GM12878 (cell line): ENCODE results near the gene FEM1B. TPM values are rescaled to one million over a fixed set of nuclear protein-coding genes. Genes with fewer than 3 reads are reported as not detected.

Experiments used
- ATF7 ChIP-seq: fragments of 450-650 bp; IDR thresholded peaks from 2 replicates; pipeline ENCODE4 v1.6.1; 2016; ENCODE audit warnings: low read depth, mild to moderate bottlenecking
- BMI1 ChIP-seq: fragments of 450-650 bp; IDR thresholded peaks from 2 replicates; pipeline ENCODE4 v1.6.1; 2016; ENCODE audit warnings: mild to moderate bottlenecking, moderate library complexity, borderline replicate concordance
- CBX3 ChIP-seq: fragments of 200-600 bp; sonication (generic); IDR thresholded peaks from 2 replicates; pipeline ENCODE4 v1.6.1; 2016; ENCODE audit warnings: low read depth, borderline replicate concordance
- DPF2 ChIP-seq: fragments of 450-650 bp; IDR thresholded peaks from 2 replicates; pipeline ENCODE4 v1.6.1; 2017; ENCODE audit warnings: mild to moderate bottlenecking
- EGR1 ChIP-seq, 2 experiments: IDR thresholded peaks; 1 replicate in 1 of 2; 2 replicates in 1 of 2; pipeline ENCODE4 v1.6.1; 2011 to 2012; ENCODE audit warnings: low read depth in 2 of 2, low read length in 2 of 2, borderline replicate concordance in 1 of 2, mild to moderate bottlenecking in 1 of 2, moderate library complexity in 1 of 2
- ESRRA ChIP-seq: IDR thresholded peaks from 2 replicates; pipeline ENCODE4 v1.6.1; 2012; ENCODE audit warnings: mild to moderate bottlenecking, low read length, improper control_type of control experiment
- GATAD2B ChIP-seq: fragments of 450-650 bp; conservative IDR thresholded peaks from 2 replicates; pipeline ENCODE4 v1.6.1; 2017; ENCODE audit warnings: low read depth, mild to moderate bottlenecking, moderate library complexity
- JUNB ChIP-seq: IDR thresholded peaks from 2 replicates; pipeline ENCODE4 v1.6.1; 2016; ENCODE audit warnings: antibody characterized with exemption, mild to moderate bottlenecking
- MEF2B ChIP-seq: fragments of 450-650 bp; IDR thresholded peaks from 2 replicates; pipeline ENCODE4 v1.6.1; 2018; ENCODE audit warnings: mild to moderate bottlenecking, moderate library complexity; ENCODE audit not compliant: partially characterized antibody, poor library complexity, severe bottlenecking
- MYC ChIP-seq: IDR thresholded peaks from 2 replicates; pipeline ENCODE4 v1.6.1; 2011; ENCODE audit warnings: mild to moderate bottlenecking, low read length, moderate library complexity, inconsistent platforms; ENCODE audit not compliant: insufficient read depth, insufficient replicate concordance, insufficient read length, severe bottlenecking
- NFXL1 ChIP-seq: fragments of 450-650 bp; IDR thresholded peaks from 2 replicates; pipeline ENCODE4 v1.6.1; 2017; ENCODE audit warnings: antibody characterized with exemption, mild to moderate bottlenecking, borderline replicate concordance
- NR2C1 ChIP-seq: fragments of 450-650 bp; IDR thresholded peaks from 2 replicates; pipeline ENCODE4 v1.6.1; 2017; ENCODE audit warnings: antibody characterized with exemption, mild to moderate bottlenecking, moderate library complexity
- NRF1 ChIP-seq: conservative IDR thresholded peaks from 2 replicates; pipeline ENCODE4 v1.6.1; 2011; ENCODE audit warnings: mild to moderate bottlenecking, low read depth, low read length, improper control_type of control experiment
- POU2F2 ChIP-seq: IDR thresholded peaks from 3 replicates; pipeline ENCODE4 v1.6.1; 2011; ENCODE audit warnings: low read depth, mild to moderate bottlenecking, low read length, borderline replicate concordance
- SP1 ChIP-seq: IDR thresholded peaks from one replicate; pipeline ENCODE4 v1.6.1; 2011; ENCODE audit warnings: low read depth, low read length
- TARDBP ChIP-seq: IDR thresholded peaks from 2 replicates; pipeline ENCODE4 v1.6.1; 2016; ENCODE audit warnings: borderline replicate concordance
- ZNF217 ChIP-seq: fragments of 450-650 bp; IDR thresholded peaks from 2 replicates; pipeline ENCODE4 v1.6.1; 2017; ENCODE audit warnings: antibody characterized with exemption, mild to moderate bottlenecking
- polyA plus RNA-seq, 11 experiments: library from polyadenylated mRNA; depleted of rRNA in 4 of 11; unstranded in 6 of 11; stranded (reverse) in 5 of 11; fragments of >200 nt; fragmentation: Nextera tagmentation in 4 of 11; fragmentation: Illumina TruSeq in 1 of 11; extraction: Ambion mirVana in 4 of 11; extraction: Trizol in 1 of 11; gene quantifications; 1 replicate in 1 of 11; 2 replicates in 10 of 11; pipeline versions ENCODE4 v1.2.1 to v1.2.3, GENCODE V29; 2011 to 2016; ENCODE audit warnings: inconsistent platforms in 2 of 11, missing spikeins in 2 of 11, low read depth in 1 of 11
- total RNA-seq, 4 experiments: library from RNA; depleted of rRNA in 3 of 4; stranded (reverse); fragments of >200 nt in 3 of 4; fragmentation: Illumina TruSeq in 1 of 4; extraction: Trizol in 1 of 4; gene quantifications; 2 replicates each; pipeline versions ENCODE4 v1.2.1 to v1.2.3, GENCODE V29; 2013 to 2021
- TF ChIP-seq, protein P1 (sequence below): IDR thresholded peaks from 2 replicates; pipeline ENCODE4 v1.6.1; 2011; ENCODE audit warnings: low read depth, low read length, improper control_type of control experiment, borderline replicate concordance
- TF ChIP-seq, protein P2 (sequence below): fragments of 450-650 bp; IDR thresholded peaks from 2 replicates; pipeline ENCODE4 v1.6.1; 2018; ENCODE audit warnings: borderline replicate concordance, mild to moderate bottlenecking; ENCODE audit not compliant: partially characterized antibody
- TF ChIP-seq, protein P3 (sequence below): IDR thresholded peaks from 2 replicates; pipeline ENCODE4 v1.6.1; 2012; ENCODE audit warnings: improper control_type of control experiment, low read depth, low read length; ENCODE audit not compliant: insufficient replicate concordance

FEM1B gene
- total and polyA plus RNA-seq, 10 of the 15 experiments (the other 5 are each of a cell fraction or from before 2014, with no cell fraction given), result 5.5 to 61.1 (median 18.2) TPM

DNA sequence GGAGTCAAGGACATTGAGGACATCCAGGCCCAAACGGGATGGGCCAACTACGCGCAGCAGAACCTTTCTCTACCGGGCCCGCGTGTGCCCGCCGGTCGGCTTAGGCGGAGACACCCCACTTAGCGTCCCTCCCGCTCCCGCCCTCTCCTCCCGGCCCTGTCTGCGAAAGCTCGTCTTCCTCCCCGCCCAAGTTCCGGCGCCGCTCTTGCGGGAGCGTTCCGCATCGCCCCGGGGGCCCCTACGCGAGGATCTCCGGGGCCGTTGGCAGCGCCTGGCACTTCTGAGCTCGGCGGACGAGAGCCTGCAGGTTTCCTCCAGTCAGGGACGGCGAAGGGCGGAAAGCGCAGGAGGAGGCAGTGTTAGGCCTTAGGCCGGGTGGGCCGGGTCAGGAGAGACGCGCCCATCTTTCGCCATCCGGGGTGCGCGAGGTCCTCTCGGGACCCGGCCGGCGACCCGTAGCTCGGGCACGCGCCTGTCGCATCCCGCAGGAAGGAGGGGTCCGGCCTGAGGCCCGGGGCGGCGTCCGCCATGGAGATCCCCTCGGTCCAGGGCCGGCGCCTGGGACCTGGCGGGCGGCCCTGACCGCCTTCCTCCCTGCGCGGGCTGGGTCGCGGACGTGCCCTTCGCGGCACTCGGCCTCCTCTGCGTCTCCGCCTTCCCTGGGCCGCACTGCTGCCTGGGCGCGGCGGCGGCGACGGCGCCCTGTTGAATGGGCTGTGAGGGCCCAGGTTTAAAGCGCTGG is at the start of gene FEM1B (continued):
- TF ChIP-seq NR2C1 (peak; percentile 24), NFXL1 (no peak), MYC (no peak), SP1 (peak; percentile 80), JUNB (no peak), MEF2B (peak; percentile 32), TARDBP (peak; percentile 20; the same call in 1 of the 2 replicates), CBX3 (no peak), POU2F2 (peak; percentile 90), DPF2 (peak; percentile 83), ZNF217 (peak; percentile 57; the same call in 1 of the 2 replicates), ESRRA (peak; percentile 99), ATF7 (0 out of 2 replicates have a peak, but pooled peaks have one; percentile 31), EGR1 (IDR thresholded peaks at IDR 0.05; ENCODE audit: borderline replicate concordance in 1 of 2, low read depth in 2 of 2, low read length in 2 of 2) (peak in 1 of 2 experiments; percentile 55; a peak in 1 of 3 replicates), BMI1 (no peak), GATAD2B (peak; percentile 88), NRF1 (no peak)
- TF ChIP-seq, protein P1, sequence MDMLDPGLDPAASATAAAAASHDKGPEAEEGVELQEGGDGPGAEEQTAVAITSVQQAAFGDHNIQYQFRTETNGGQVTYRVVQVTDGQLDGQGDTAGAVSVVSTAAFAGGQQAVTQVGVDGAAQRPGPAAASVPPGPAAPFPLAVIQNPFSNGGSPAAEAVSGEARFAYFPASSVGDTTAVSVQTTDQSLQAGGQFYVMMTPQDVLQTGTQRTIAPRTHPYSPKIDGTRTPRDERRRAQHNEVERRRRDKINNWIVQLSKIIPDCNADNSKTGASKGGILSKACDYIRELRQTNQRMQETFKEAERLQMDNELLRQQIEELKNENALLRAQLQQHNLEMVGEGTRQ, result no peak
- TF ChIP-seq, protein P2, sequence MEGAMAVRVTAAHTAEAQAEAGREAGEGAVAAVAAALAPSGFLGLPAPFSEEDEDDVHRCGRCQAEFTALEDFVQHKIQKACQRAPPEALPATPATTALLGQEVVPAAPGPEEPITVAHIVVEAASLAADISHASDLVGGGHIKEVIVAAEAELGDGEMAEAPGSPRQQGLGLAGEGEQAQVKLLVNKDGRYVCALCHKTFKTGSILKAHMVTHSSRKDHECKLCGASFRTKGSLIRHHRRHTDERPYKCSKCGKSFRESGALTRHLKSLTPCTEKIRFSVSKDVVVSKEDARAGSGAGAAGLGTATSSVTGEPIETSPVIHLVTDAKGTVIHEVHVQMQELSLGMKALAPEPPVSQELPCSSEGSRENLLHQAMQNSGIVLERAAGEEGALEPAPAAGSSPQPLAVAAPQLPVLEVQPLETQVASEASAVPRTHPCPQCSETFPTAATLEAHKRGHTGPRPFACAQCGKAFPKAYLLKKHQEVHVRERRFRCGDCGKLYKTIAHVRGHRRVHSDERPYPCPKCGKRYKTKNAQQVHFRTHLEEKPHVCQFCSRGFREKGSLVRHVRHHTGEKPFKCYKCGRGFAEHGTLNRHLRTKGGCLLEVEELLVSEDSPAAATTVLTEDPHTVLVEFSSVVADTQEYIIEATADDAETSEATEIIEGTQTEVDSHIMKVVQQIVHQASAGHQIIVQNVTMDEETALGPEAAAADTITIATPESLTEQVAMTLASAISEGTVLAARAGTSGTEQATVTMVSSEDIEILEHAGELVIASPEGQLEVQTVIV, result peak; percentile 60
- TF ChIP-seq, protein P3, sequence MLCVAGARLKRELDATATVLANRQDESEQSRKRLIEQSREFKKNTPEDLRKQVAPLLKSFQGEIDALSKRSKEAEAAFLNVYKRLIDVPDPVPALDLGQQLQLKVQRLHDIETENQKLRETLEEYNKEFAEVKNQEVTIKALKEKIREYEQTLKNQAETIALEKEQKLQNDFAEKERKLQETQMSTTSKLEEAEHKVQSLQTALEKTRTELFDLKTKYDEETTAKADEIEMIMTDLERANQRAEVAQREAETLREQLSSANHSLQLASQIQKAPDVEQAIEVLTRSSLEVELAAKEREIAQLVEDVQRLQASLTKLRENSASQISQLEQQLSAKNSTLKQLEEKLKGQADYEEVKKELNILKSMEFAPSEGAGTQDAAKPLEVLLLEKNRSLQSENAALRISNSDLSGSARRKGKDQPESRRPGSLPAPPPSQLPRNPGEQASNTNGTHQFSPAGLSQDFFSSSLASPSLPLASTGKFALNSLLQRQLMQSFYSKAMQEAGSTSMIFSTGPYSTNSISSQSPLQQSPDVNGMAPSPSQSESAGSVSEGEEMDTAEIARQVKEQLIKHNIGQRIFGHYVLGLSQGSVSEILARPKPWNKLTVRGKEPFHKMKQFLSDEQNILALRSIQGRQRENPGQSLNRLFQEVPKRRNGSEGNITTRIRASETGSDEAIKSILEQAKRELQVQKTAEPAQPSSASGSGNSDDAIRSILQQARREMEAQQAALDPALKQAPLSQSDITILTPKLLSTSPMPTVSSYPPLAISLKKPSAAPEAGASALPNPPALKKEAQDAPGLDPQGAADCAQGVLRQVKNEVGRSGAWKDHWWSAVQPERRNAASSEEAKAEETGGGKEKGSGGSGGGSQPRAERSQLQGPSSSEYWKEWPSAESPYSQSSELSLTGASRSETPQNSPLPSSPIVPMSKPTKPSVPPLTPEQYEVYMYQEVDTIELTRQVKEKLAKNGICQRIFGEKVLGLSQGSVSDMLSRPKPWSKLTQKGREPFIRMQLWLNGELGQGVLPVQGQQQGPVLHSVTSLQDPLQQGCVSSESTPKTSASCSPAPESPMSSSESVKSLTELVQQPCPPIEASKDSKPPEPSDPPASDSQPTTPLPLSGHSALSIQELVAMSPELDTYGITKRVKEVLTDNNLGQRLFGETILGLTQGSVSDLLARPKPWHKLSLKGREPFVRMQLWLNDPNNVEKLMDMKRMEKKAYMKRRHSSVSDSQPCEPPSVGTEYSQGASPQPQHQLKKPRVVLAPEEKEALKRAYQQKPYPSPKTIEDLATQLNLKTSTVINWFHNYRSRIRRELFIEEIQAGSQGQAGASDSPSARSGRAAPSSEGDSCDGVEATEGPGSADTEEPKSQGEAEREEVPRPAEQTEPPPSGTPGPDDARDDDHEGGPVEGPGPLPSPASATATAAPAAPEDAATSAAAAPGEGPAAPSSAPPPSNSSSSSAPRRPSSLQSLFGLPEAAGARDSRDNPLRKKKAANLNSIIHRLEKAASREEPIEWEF, result no peak
